ENCODE data around the gene PHLPP2. TPM values are rescaled to one million over a fixed set of nuclear protein-coding genes. Genes with fewer than 3 reads are reported as not detected.

Gene PHLPP2
- polyA plus RNA-seq, 4 donors: 3.6 to 31.7 (median 16.1) TPM

- DNase-seq (no peak), FAIRE-seq (no peak)
- Histone ChIP-seq H3K27ac (ENCODE audit: low read depth in 1 of 3, low read length in 2 of 3) (no peak overlapping the region), H3K27me3 (ENCODE audit: control insufficient read depth in 3 of 3, insufficient read depth in 3 of 3, low read length in 3 of 3) (no peaks in the 10 kb centered on the region), H3K4me1 (ENCODE audit: control insufficient read depth in 3 of 3, insufficient read depth in 2 of 3, low read depth in 1 of 3, low read length in 2 of 3) (peaks cover 0 to 5% (median 0%) of the 10 kb centered on the region in 3 donors), H3K36me3 (ENCODE audit: control insufficient read depth in 3 of 3, insufficient read depth in 2 of 3, low read depth in 1 of 3, low read length in 3 of 3) (peaks cover 24 to 35% (median 27%) of the 10 kb centered on the region in 3 donors), H3K4me3 (ENCODE audit: low read depth in 1 of 3, low read length in 3 of 3) (no peak overlapping the region), H3K9me3 (ENCODE audit: control insufficient read depth in 2 of 2, insufficient read depth in 1 of 2, low read depth in 1 of 2, low read length in 1 of 2) (no peaks in the 10 kb centered on the region)
- 69 to 75% (median 74%) methylated on average over 2 of the region's 2 CpGs for WGBS, 3 donors
Observed at GRCh38 chr16:71754652-71755051, 30.2 kb upstream of the PHLPP2 start.

GRCh38 chr16:71754108-71754507 is 29.6 kb upstream of the PHLPP2 start:
- FAIRE-seq (no peak), DNase-seq (no peak)
- Histone ChIP-seq H3K4me3 (ENCODE audit: low read depth in 1 of 3, low read length in 3 of 3) (no peak overlapping the region), H3K4me1 (ENCODE audit: control insufficient read depth in 3 of 3, insufficient read depth in 2 of 3, low read depth in 1 of 3, low read length in 2 of 3) (peaks cover 0 to 5% (median 0%) of the 10 kb centered on the region in 3 donors), H3K27ac (ENCODE audit: low read depth in 1 of 3, low read length in 2 of 3) (no peak overlapping the region), H3K9me3 (ENCODE audit: control insufficient read depth in 2 of 2, insufficient read depth in 1 of 2, low read depth in 1 of 2, low read length in 1 of 2) (no peaks in the 10 kb centered on the region), H3K36me3 (ENCODE audit: control insufficient read depth in 3 of 3, insufficient read depth in 2 of 3, low read depth in 1 of 3, low read length in 3 of 3) (peaks cover 24 to 36% (median 25%) of the 10 kb centered on the region in 3 donors), H3K27me3 (ENCODE audit: control insufficient read depth in 3 of 3, insufficient read depth in 3 of 3, low read length in 3 of 3) (no peaks in the 10 kb centered on the region)

GRCh38 chr16:71748226-71748625 is 23.7 kb upstream of the PHLPP2 start:
- FAIRE-seq: no peak
- DNase-seq: no peak
- H3K4me1 ChIP-seq (ENCODE audit: control insufficient read depth in 3 of 3, insufficient read depth in 2 of 3, low read depth in 1 of 3, low read length in 2 of 3): no peaks in the 10 kb centered on the region
- 84 to 90% (median 87%) methylated on average over 4 of the region's 4 CpGs for WGBS, 3 donors
- no peaks in the 10 kb centered on the region for H3K9me3 ChIP-seq (ENCODE audit: control insufficient read depth in 2 of 2, insufficient read depth in 1 of 2, low read depth in 1 of 2, low read length in 1 of 2)
- no peak overlapping the region for H3K4me3 ChIP-seq (ENCODE audit: low read depth in 1 of 3, low read length in 3 of 3)
- H3K27me3 ChIP-seq (ENCODE audit: control insufficient read depth in 3 of 3, insufficient read depth in 3 of 3, low read length in 3 of 3): no peaks in the 10 kb centered on the region
- H3K27ac ChIP-seq (ENCODE audit: low read depth in 1 of 3, low read length in 2 of 3): no peak overlapping the region
- peaks cover 7 to 40% (median 14%) of the 10 kb centered on the region in 3 donors for H3K36me3 ChIP-seq (ENCODE audit: control insufficient read depth in 3 of 3, insufficient read depth in 2 of 3, low read depth in 1 of 3, low read length in 3 of 3)

GRCh38 chr16:71746442-71747046 is 22.0 kb upstream of the PHLPP2 start:
- peak; percentile 80 for FAIRE-seq
- Histone ChIP-seq H3K27me3 (ENCODE audit: control insufficient read depth in 3 of 3, insufficient read depth in 3 of 3, low read length in 3 of 3) (no peaks in the 10 kb centered on the region), H3K4me1 (ENCODE audit: control insufficient read depth in 3 of 3, insufficient read depth in 2 of 3, low read depth in 1 of 3, low read length in 2 of 3) (no peaks in the 10 kb centered on the region), H3K9me3 (ENCODE audit: control insufficient read depth in 2 of 2, insufficient read depth in 1 of 2, low read depth in 1 of 2, low read length in 1 of 2) (no peaks in the 10 kb centered on the region), H3K36me3 (ENCODE audit: control insufficient read depth in 3 of 3, insufficient read depth in 2 of 3, low read depth in 1 of 3, low read length in 3 of 3) (peaks cover 6 to 44% (median 14%) of the 10 kb centered on the region in 3 donors), H3K27ac (ENCODE audit: low read depth in 1 of 3, low read length in 2 of 3) (no peak overlapping the region), H3K4me3 (ENCODE audit: low read depth in 1 of 3, low read length in 3 of 3) (no peak overlapping the region)
- 31 to 50% (median 35%) methylated on average over 7 of the region's 7 CpGs for WGBS, 3 donors
- DNase-seq: peak; percentile 61 to 72

- FAIRE-seq: no peak
- Histone ChIP-seq H3K4me1 (ENCODE audit: control insufficient read depth in 3 of 3, insufficient read depth in 2 of 3, low read depth in 1 of 3, low read length in 2 of 3) (peaks cover 0 to 19% (median 0%) of the 10 kb centered on the region in 3 donors), H3K27me3 (ENCODE audit: control insufficient read depth in 3 of 3, insufficient read depth in 3 of 3, low read length in 3 of 3) (no peaks in the 10 kb centered on the region), H3K4me3 (ENCODE audit: low read depth in 1 of 3, low read length in 3 of 3) (no peak overlapping the region), H3K27ac (ENCODE audit: low read depth in 1 of 3, low read length in 2 of 3) (peak overlapping the region in 1 of 3 donors; percentile 34), H3K9me3 (ENCODE audit: control insufficient read depth in 2 of 2, insufficient read depth in 1 of 2, low read depth in 1 of 2, low read length in 1 of 2) (no peaks in the 10 kb centered on the region), H3K36me3 (ENCODE audit: control insufficient read depth in 3 of 3, insufficient read depth in 2 of 3, low read depth in 1 of 3, low read length in 3 of 3) (peaks cover 6 to 30% (median 17%) of the 10 kb centered on the region in 3 donors)
- WGBS, 3 donors: 21 to 64% (median 54%) methylated on average over 4 of the region's 4 CpGs
- peak; percentile 71 to 86 for DNase-seq
Observed at GRCh38 chr16:71738855-71739254, 14.4 kb upstream of the PHLPP2 start.

- Histone ChIP-seq H3K27me3 (ENCODE audit: control insufficient read depth in 3 of 3, insufficient read depth in 3 of 3, low read length in 3 of 3) (no peaks in the 10 kb centered on the region), H3K4me3 (ENCODE audit: low read depth in 1 of 3, low read length in 3 of 3) (no peak overlapping the region), H3K27ac (ENCODE audit: low read depth in 1 of 3, low read length in 2 of 3) (no peak overlapping the region), H3K36me3 (ENCODE audit: control insufficient read depth in 3 of 3, insufficient read depth in 2 of 3, low read depth in 1 of 3, low read length in 3 of 3) (peaks cover 8 to 28% (median 21%) of the 10 kb centered on the region in 3 donors), H3K9me3 (ENCODE audit: control insufficient read depth in 2 of 2, insufficient read depth in 1 of 2, low read depth in 1 of 2, low read length in 1 of 2) (no peaks in the 10 kb centered on the region), H3K4me1 (ENCODE audit: control insufficient read depth in 3 of 3, insufficient read depth in 2 of 3, low read depth in 1 of 3, low read length in 2 of 3) (peaks cover 0 to 20% (median 4%) of the 10 kb centered on the region in 3 donors)
- WGBS, 3 donors: 98 to 99% (median 98%) methylated on average over 6 of the region's 6 CpGs
- DNase-seq (no peak), FAIRE-seq (no peak)
Observed at GRCh38 chr16:71737501-71737900, 13.0 kb upstream of the PHLPP2 start.

GRCh38 chr16:71734511-71734910 is 10.0 kb upstream of the PHLPP2 start:
- no peak for DNase-seq
- Histone ChIP-seq H3K36me3 (ENCODE audit: control insufficient read depth in 3 of 3, insufficient read depth in 2 of 3, low read depth in 1 of 3, low read length in 3 of 3) (peaks cover 14 to 27% (median 24%) of the 10 kb centered on the region in 3 donors), H3K4me1 (ENCODE audit: control insufficient read depth in 3 of 3, insufficient read depth in 2 of 3, low read depth in 1 of 3, low read length in 2 of 3) (peaks cover 0 to 25% (median 9%) of the 10 kb centered on the region in 3 donors), H3K27ac (ENCODE audit: low read depth in 1 of 3, low read length in 2 of 3) (no peak overlapping the region), H3K27me3 (ENCODE audit: control insufficient read depth in 3 of 3, insufficient read depth in 3 of 3, low read length in 3 of 3) (no peaks in the 10 kb centered on the region), H3K9me3 (ENCODE audit: control insufficient read depth in 2 of 2, insufficient read depth in 1 of 2, low read depth in 1 of 2, low read length in 1 of 2) (no peaks in the 10 kb centered on the region), H3K4me3 (ENCODE audit: low read depth in 1 of 3, low read length in 3 of 3) (no peak overlapping the region)
- 64 to 80% (median 76%) methylated on average over 5 of the region's 5 CpGs for WGBS, 3 donors
- FAIRE-seq: no peak

GRCh38 chr16:71732587-71732986 is 8.1 kb upstream of the PHLPP2 start:
- Histone ChIP-seq H3K4me1 (ENCODE audit: control insufficient read depth in 3 of 3, insufficient read depth in 2 of 3, low read depth in 1 of 3, low read length in 2 of 3) (peaks cover 0 to 14% (median 9%) of the 10 kb centered on the region in 3 donors), H3K27me3 (ENCODE audit: control insufficient read depth in 3 of 3, insufficient read depth in 3 of 3, low read length in 3 of 3) (no peaks in the 10 kb centered on the region), H3K9me3 (ENCODE audit: control insufficient read depth in 2 of 2, insufficient read depth in 1 of 2, low read depth in 1 of 2, low read length in 1 of 2) (no peaks in the 10 kb centered on the region), H3K27ac (ENCODE audit: low read depth in 1 of 3, low read length in 2 of 3) (peak overlapping the region in 1 of 3 donors; percentile 65), H3K4me3 (ENCODE audit: low read depth in 1 of 3, low read length in 3 of 3) (no peak overlapping the region), H3K36me3 (ENCODE audit: control insufficient read depth in 3 of 3, insufficient read depth in 2 of 3, low read depth in 1 of 3, low read length in 3 of 3) (peaks cover 14 to 22% (median 20%) of the 10 kb centered on the region in 3 donors)
- 90 to 94% (median 91%) methylated on average over 3 of the region's 3 CpGs for WGBS, 3 donors
- FAIRE-seq: no peak
- DNase-seq: no peak

Measured in small intestine (tissue), 7 donors.